Mesenteric fat pad (tissue), 1 donor: ENCODE measurements around the gene KIF17. TPM values are rescaled to one million over a fixed set of nuclear protein-coding genes. Genes with fewer than 3 reads are reported as not detected.

ENCODE experiments used
- DNase-seq: peaks from one replicate; pipeline ENCODE4 v3.0.0-alpha.2; 2020; ENCODE audit warnings: low spot score
- long read RNA-seq: library from polyadenylated mRNA; unstranded; transcript quantifications from one replicate; pipeline ENCODE4 v2.0.0, GENCODE V29; 2020
- total RNA-seq: library from RNA; stranded (reverse); fragmentation: NEBNext Ultra II Directional; extraction: Animal tissue kit (Norgen Biotek cat#: 25700); gene quantifications from one replicate; pipeline ENCODE4 v1.2.1, GENCODE V29; 2021
- donor health status: DM: yes; HTN: yes; CAD: no.

The KIF17 gene
- 4.6 TPM for total RNA-seq
- long read RNA-seq, partial matches to known transcripts, result 3 of 7 reads
- long read RNA-seq, other reads (novel, unspliced or antisense), result 3 of 7 reads

GRCh38 chr1:20717452-20718342, at the start of gene KIF17:
Gene KIF17 (minus strand): TSS chr1:20718007. CDS start chr1:20717706, 301 bp downstream.
- DNase-seq, result no peak

GRCh38 chr1:20767271-20767670, 49.5 kb upstream of the KIF17 start:
- DNase-seq, result no peak

- no peak for DNase-seq
These were observed 45.6 kb upstream of the KIF17 start for GRCh38 chr1:20763417-20763816.

GRCh38 chr1:20760322-20760721, 42.5 kb upstream of the KIF17 start:
- no peak for DNase-seq

GRCh38 chr1:20753589-20753988, 35.8 kb upstream of the KIF17 start:
- DNase-seq, result no peak

GRCh38 chr1:20751462-20751990, 33.7 kb upstream of the KIF17 start:
- no peak for DNase-seq

- DNase-seq, result no peak
These were observed 24.9 kb upstream of the KIF17 start for GRCh38 chr1:20742671-20743070.

- DNase-seq, result no peak
These were observed 23.0 kb upstream of the KIF17 start for GRCh38 chr1:20740781-20741180.

- DNase-seq, result no peak
These were observed 21.4 kb upstream of the KIF17 start for GRCh38 chr1:20739225-20739624.

GRCh38 chr1:20735581-20736111, 17.8 kb upstream of the KIF17 start:
- peak; percentile 28 for DNase-seq

GRCh38 chr1:20733360-20733975, 15.7 kb upstream of the KIF17 start:
- peak; percentile 49 for DNase-seq

- peak; percentile 89 for DNase-seq
These were observed 15.0 kb upstream of the KIF17 start, which contains the start of gene SH2D5 for GRCh38 chr1:20732588-20733359. Gene SH2D5 (minus strand): TSS chr1:20732703. CDS start chr1:20728044, 4,659 bp downstream.

- DNase-seq, result peak; percentile 92
These were observed 14.3 kb upstream of the KIF17 start for GRCh38 chr1:20732071-20732587.

GRCh38 chr1:20731057-20731991, 13.5 kb upstream of the KIF17 start:
- peak; percentile 82 for DNase-seq

- DNase-seq, result no peak
These were observed 12.9 kb upstream of the KIF17 start for GRCh38 chr1:20730690-20731056.

- peak; percentile 51 for DNase-seq
These were observed 12.3 kb upstream of the KIF17 start for GRCh38 chr1:20729990-20730689.

GRCh38 chr1:20729155-20729931, 11.5 kb upstream of the KIF17 start:
- peak; percentile 68 for DNase-seq
